ENCODE measurements around the gene SNRPE. TPM values are rescaled to one million over a fixed set of nuclear protein-coding genes. Genes with fewer than 3 reads are reported as not detected.

The SNRPE gene
- total RNA-seq, 2 donors from 2014 or later: 273 to 498 TPM

DNA sequence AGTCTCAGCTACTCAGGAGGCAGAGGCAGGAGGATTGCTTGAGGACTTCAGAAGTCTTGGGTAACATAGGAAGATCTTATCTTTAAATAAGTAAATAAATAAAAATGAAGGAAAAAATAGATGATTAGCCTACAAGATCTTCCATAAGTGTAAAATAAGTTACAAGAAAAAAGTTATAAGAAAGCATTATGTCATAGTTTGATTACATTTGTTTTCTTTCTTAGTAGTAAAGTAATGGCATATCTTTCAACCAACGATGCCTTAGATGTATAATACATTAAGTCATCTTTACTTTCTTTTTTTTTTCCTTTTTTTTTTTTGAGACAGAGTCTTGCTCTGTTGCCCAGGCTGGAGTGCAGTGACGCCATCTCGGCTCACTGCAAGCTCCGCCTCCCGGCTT is 46.5 kb downstream of the SNRPE start:
- H3K27ac ChIP-seq (ENCODE audit: low read depth, low read length): no peak overlapping the region
- H3K36me3 Mint-ChIP-seq (ENCODE audit: low read depth): no peaks in the 10 kb centered on the region
- H3K4me1 Mint-ChIP-seq: no peaks in the 10 kb centered on the region

DNA sequence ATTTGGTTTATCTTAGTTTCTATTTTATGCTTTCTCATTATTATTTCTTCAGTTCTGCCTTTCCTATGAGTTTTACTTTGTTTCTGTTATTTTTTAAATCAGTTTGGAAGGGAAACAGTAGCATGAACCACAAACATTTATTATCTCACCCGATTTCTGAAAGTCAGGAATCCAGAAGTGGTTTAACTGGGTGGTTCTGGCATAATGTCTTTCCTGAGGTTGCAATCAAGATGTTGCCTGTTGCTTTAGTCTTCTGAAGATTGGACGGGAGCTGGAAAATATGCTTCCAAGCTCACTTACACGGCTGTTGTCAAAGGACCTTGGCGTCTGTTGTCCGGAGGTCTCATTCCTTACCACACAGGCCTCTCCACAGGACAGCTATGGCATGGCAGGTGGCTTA is 50.4 kb downstream of the SNRPE start:
- 97 to 100% methylated on average over 2 to 5 of the region's 5 CpGs for WGBS, 2 experiments (ENCODE audit: insufficient coverage in 1 of 2, insufficient read length in 1 of 2)
- Mint-ChIP-seq H3K36me3 (ENCODE audit: low read depth) (no peaks in the 10 kb centered on the region), H3K4me1 (no peaks in the 10 kb centered on the region), H3K27ac (no peak overlapping the region), H3K4me3 (no peak overlapping the region), H3K9me3 (no peaks in the 10 kb centered on the region), H3K27me3 (ENCODE audit: insufficient read depth) (no peaks in the 10 kb centered on the region)
- no peaks in the 10 kb centered on the region for H3K36me3 ChIP-seq (ENCODE audit: control insufficient read depth, insufficient read depth, low read length)
- TF ChIP-seq, protein P1, sequence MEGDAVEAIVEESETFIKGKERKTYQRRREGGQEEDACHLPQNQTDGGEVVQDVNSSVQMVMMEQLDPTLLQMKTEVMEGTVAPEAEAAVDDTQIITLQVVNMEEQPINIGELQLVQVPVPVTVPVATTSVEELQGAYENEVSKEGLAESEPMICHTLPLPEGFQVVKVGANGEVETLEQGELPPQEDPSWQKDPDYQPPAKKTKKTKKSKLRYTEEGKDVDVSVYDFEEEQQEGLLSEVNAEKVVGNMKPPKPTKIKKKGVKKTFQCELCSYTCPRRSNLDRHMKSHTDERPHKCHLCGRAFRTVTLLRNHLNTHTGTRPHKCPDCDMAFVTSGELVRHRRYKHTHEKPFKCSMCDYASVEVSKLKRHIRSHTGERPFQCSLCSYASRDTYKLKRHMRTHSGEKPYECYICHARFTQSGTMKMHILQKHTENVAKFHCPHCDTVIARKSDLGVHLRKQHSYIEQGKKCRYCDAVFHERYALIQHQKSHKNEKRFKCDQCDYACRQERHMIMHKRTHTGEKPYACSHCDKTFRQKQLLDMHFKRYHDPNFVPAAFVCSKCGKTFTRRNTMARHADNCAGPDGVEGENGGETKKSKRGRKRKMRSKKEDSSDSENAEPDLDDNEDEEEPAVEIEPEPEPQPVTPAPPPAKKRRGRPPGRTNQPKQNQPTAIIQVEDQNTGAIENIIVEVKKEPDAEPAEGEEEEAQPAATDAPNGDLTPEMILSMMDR (conservative IDR thresholded peaks at IDR 0.05): no peak
- no peak overlapping the region for H3K27ac ChIP-seq (ENCODE audit: low read depth, low read length)
- no peak for DNase-seq
- H3K4me3 ChIP-seq (ENCODE audit: low read length): no peak overlapping the region
- no peaks in the 10 kb centered on the region for H3K4me1 ChIP-seq (ENCODE audit: control insufficient read depth, insufficient read depth, low read length)
- H3K27me3 ChIP-seq (ENCODE audit: control insufficient read depth, insufficient read depth, low read length, poor library complexity, severe bottlenecking): no peaks in the 10 kb centered on the region
- no peaks in the 10 kb centered on the region for H3K9me3 ChIP-seq (ENCODE audit: control insufficient read depth, low read length)
- no peak overlapping the region for H3K9ac ChIP-seq (ENCODE audit: extremely low read depth, low read length, poor library complexity, severe bottlenecking)

More for the DNA sequence above, 46.5 kb downstream of the SNRPE start:
- Mint-ChIP-seq H3K27ac (no peak overlapping the region), H3K9me3 (no peaks in the 10 kb centered on the region), H3K27me3 (ENCODE audit: insufficient read depth) (no peaks in the 10 kb centered on the region), H3K4me3 (no peak overlapping the region)
- no peak overlapping the region for H3K4me3 ChIP-seq (ENCODE audit: low read length)
- WGBS, 2 experiments (ENCODE audit: insufficient coverage in 1 of 2, insufficient read length in 1 of 2): 96% methylated on average over 4 of the region's 5 CpGs; no CpG with 5 or more reads in 1 of the 2 experiments
- H3K27me3 ChIP-seq (ENCODE audit: control insufficient read depth, insufficient read depth, low read length, poor library complexity, severe bottlenecking): no peaks in the 10 kb centered on the region
- no peaks in the 10 kb centered on the region for H3K9me3 ChIP-seq (ENCODE audit: control insufficient read depth, low read length)
- H3K4me1 ChIP-seq (ENCODE audit: control insufficient read depth, insufficient read depth, low read length): no peaks in the 10 kb centered on the region
- H3K36me3 ChIP-seq (ENCODE audit: control insufficient read depth, insufficient read depth, low read length): no peaks in the 10 kb centered on the region
- DNase-seq: no peak
- TF ChIP-seq, protein P1 (conservative IDR thresholded peaks at IDR 0.05): no peak
- no peak overlapping the region for H3K9ac ChIP-seq (ENCODE audit: extremely low read depth, low read length, poor library complexity, severe bottlenecking)

DNA sequence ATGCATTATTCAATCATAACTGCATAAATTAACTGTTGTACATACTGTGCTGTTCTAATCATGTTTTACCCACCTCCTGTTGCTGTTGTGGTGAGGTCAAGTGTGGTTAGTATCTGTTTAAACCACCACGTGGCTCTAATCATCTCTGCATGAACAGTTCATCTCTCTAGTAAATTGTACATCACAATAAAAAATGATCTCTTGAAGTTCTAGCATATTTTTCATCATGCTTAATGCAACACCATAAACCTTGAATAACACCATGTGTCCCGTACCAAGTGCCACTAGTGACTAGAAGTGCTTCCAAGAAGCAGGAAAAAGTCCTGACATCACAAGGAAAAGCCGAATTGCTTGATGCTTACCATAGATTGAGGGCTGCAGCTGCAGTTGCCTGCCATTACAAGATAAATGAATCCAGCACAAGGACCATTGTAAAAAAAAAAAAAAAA is 51.7 kb downstream of the SNRPE start:
- no peaks in the 10 kb centered on the region for H3K36me3 Mint-ChIP-seq (ENCODE audit: low read depth)
- H3K27me3 Mint-ChIP-seq (ENCODE audit: insufficient read depth): no peaks in the 10 kb centered on the region
- no peaks in the 10 kb centered on the region for H3K4me1 ChIP-seq (ENCODE audit: control insufficient read depth, insufficient read depth, low read length)
- no peak overlapping the region for H3K27ac Mint-ChIP-seq
- H3K27ac ChIP-seq (ENCODE audit: low read depth, low read length): no peak overlapping the region
- WGBS, 2 experiments (ENCODE audit: insufficient coverage in 1 of 2, insufficient read length in 1 of 2): 84 to 92% methylated on average over 3 of the region's 3 CpGs
- H3K27me3 ChIP-seq (ENCODE audit: control insufficient read depth, insufficient read depth, low read length, poor library complexity, severe bottlenecking): no peaks in the 10 kb centered on the region
- TF ChIP-seq, protein P1 (conservative IDR thresholded peaks at IDR 0.05): no peak
- no peak for DNase-seq
- H3K9me3 ChIP-seq (ENCODE audit: control insufficient read depth, low read length): no peaks in the 10 kb centered on the region
- H3K9me3 Mint-ChIP-seq: no peaks in the 10 kb centered on the region
- H3K9ac ChIP-seq (ENCODE audit: extremely low read depth, low read length, poor library complexity, severe bottlenecking): no peak overlapping the region
- H3K4me3 ChIP-seq (ENCODE audit: low read length): no peak overlapping the region
- no peaks in the 10 kb centered on the region for H3K36me3 ChIP-seq (ENCODE audit: control insufficient read depth, insufficient read depth, low read length)
- H3K4me1 Mint-ChIP-seq: no peaks in the 10 kb centered on the region
- H3K4me3 Mint-ChIP-seq: no peak overlapping the region
